B cell (primary cell): ENCODE results near the gene SLC1A2. TPM values are rescaled to one million over a fixed set of nuclear protein-coding genes. Genes with fewer than 3 reads are reported as not detected.

ENCODE experiments used
- ATAC-seq: fragments of 200-7000 bp; cut with Tn5 transposase; one replicate; pipeline ENCODE4 v1.10.0; 2021; ENCODE audit warnings: low read depth, mild to moderate bottlenecking, moderate number of reproducible peaks, moderate library complexity
- CTCF ChIA-PET: fragments of 350-600 bp; sonication (Branson Sonifier 250); formaldehyde crosslinking; loops from one replicate; lab custom pipeline; 2021; ENCODE audit warnings: antibody characterized with exemption, inconsistent platforms; lab: Charles Lee
- POLR2A ChIA-PET: fragments of 350-600 bp; sonication (Branson Sonifier 250); formaldehyde crosslinking; loops from one replicate; lab custom pipeline; 2021; ENCODE audit warnings: antibody characterized with exemption; lab: Charles Lee
- DNase-seq: peaks from one replicate; pipeline ENCODE4 v3.0.0; 2013
- H2AFZ ChIP-seq: 2 replicates; pipeline ENCODE4 v1.6.1; 2012; ENCODE audit warnings: mild to moderate bottlenecking, low read depth, low read length; ENCODE audit not compliant: insufficient read depth, poor library complexity, severe bottlenecking
- H3K27ac ChIP-seq, 2 donors: 1 replicate in 1 of 2; 2 replicates in 1 of 2; pipeline ENCODE4 v1.5.1; 2012 to 2013; ENCODE audit warnings: low read length in 2 of 2, mild to moderate bottlenecking in 2 of 2, moderate library complexity in 1 of 2
- H3K27me3 ChIP-seq, 4 experiments: fragments of 200-600 bp in 1 of 4; sonication (generic) in 1 of 4; replicated peaks in 1 of 4; 1 replicate in 2 of 4; 2 replicates in 2 of 4; pipeline versions ENCODE4 v1.6.1 to v1.7.0; 2013 to 2016; ENCODE audit warnings: low read length in 3 of 4, mild to moderate bottlenecking in 2 of 4, mixed read lengths in 1 of 4, moderate library complexity in 1 of 4; ENCODE audit not compliant: insufficient read depth in 4 of 4, control insufficient read depth in 3 of 4; ENCODE audit errors: control extremely low read depth in 1 of 4
- H3K36me3 ChIP-seq, 2 experiments: replicated peaks in 1 of 2; 1 replicate in 1 of 2; 2 replicates in 1 of 2; pipeline versions ENCODE4 v1.6.1 to v1.7.1; 2013; ENCODE audit warnings: low read length in 1 of 2; ENCODE audit not compliant: insufficient read depth in 2 of 2, control insufficient read depth in 1 of 2; ENCODE audit errors: control extremely low read depth in 1 of 2, extremely low read depth in 1 of 2
- H3K4me1 ChIP-seq, 2 donors: fragments of 200-600 bp in 1 of 2; sonication (generic) in 1 of 2; 1 replicate in 1 of 2; 2 replicates in 1 of 2; pipeline versions ENCODE4 v1.5.1 to v1.6.1; 2013 to 2017; ENCODE audit warnings: low read length in 2 of 2; ENCODE audit not compliant: control insufficient read depth in 2 of 2, insufficient read depth in 2 of 2
- H3K4me2 ChIP-seq: replicated peaks from 2 replicates; pipeline ENCODE3; 2012; ENCODE audit warnings: mild to moderate bottlenecking, low read depth, low read length; ENCODE audit not compliant: poor library complexity, severe bottlenecking
- H3K4me3 ChIP-seq, 5 experiments: fragments of 200-600 bp in 1 of 5; sonication (generic) in 1 of 5; 1 replicate in 3 of 5; 2 replicates in 2 of 5; pipeline versions ENCODE4 v1.5.1 to v1.7.0; 2011 to 2016; ENCODE audit warnings: low read length in 4 of 5, mild to moderate bottlenecking in 4 of 5, low read depth in 2 of 5, control low read depth in 1 of 5, moderate library complexity in 1 of 5; ENCODE audit not compliant: insufficient read depth in 1 of 5; ENCODE audit errors: control extremely low read depth in 1 of 5, extremely low read depth in 1 of 5
- H3K79me2 ChIP-seq: fragments of 200-600 bp; sonication (generic); one replicate; pipeline ENCODE4 v1.6.0; 2016; ENCODE audit warnings: low read length; ENCODE audit not compliant: control insufficient read depth, insufficient read depth
- H3K9ac ChIP-seq: fragments of 200-600 bp; sonication (generic); 2 replicates; pipeline ENCODE4 v1.6.1; 2017; ENCODE audit warnings: mild to moderate bottlenecking, low read length, moderate library complexity
- H3K9me3 ChIP-seq, 3 donors: one replicate each; pipeline versions ENCODE4 v1.6.1 to v1.7.1; 2013; ENCODE audit warnings: low read length in 2 of 3; ENCODE audit not compliant: control insufficient read depth in 2 of 3, insufficient read depth in 1 of 3; ENCODE audit errors: control extremely low read depth in 1 of 3
- H4K20me1 ChIP-seq: 2 replicates; pipeline ENCODE4 v1.6.0; 2012; ENCODE audit warnings: mild to moderate bottlenecking, low read length; ENCODE audit not compliant: insufficient read depth, control insufficient read depth, poor library complexity, severe bottlenecking
- H3K27ac Mint-ChIP-seq: one replicate; pipeline ENCODE4 v1.8.0; 2021; ENCODE audit warnings: mixed read lengths
- H3K27me3 Mint-ChIP-seq: one replicate; pipeline ENCODE4 v1.8.0; 2021; ENCODE audit warnings: mixed read lengths
- H3K4me1 Mint-ChIP-seq: one replicate; pipeline ENCODE4 v1.8.0; 2021; ENCODE audit warnings: mixed read lengths
- H3K4me3 Mint-ChIP-seq: one replicate; pipeline ENCODE4 v1.8.0; 2021; ENCODE audit warnings: mixed read lengths
- H3K9me3 Mint-ChIP-seq: one replicate; pipeline ENCODE4 v1.8.0; 2022; ENCODE audit warnings: mixed read lengths; ENCODE audit not compliant: insufficient read depth
- EZH2 ChIP-seq: IDR thresholded peaks from 2 replicates; pipeline ENCODE4 v1.6.1; 2012; ENCODE audit warnings: borderline replicate concordance, low read depth, mild to moderate bottlenecking, moderate library complexity, low read length; ENCODE audit not compliant: insufficient read depth, poor library complexity, severe bottlenecking
- WGBS: methylation state at CpG from one replicate; pipeline ENCODE4 v1.1.5; 2013; ENCODE audit warnings: missing lambda C conversion rate; ENCODE audit not compliant: insufficient coverage; 5-methylcytosine and 5-hydroxymethylcytosine counted together
- intact Hi-C: fragments of 100-400 bp; cut with micrococcal nuclease; formaldehyde crosslinking; loops from one replicate; pipeline ENCODE4 v1.10.0; 2022
- polyA plus RNA-seq: library from polyadenylated mRNA; depleted of rRNA; stranded (reverse); fragments of >200 nt; gene quantifications from 2 replicates; pipeline ENCODE4 v1.2.3, GENCODE V29; 2012
- total RNA-seq, 2 donors: library from RNA; stranded (reverse); fragments of 120-200 nt in 1 of 2; gene quantifications; 1 replicate in 1 of 2; 2 replicates in 1 of 2; pipeline versions ENCODE4 v1.2.3 to v1.2.4, GENCODE V29; 2013 to 2022
- TF ChIP-seq, protein P1 (sequence below): fragments of 200-600 bp; IDR thresholded peaks from one replicate; pipeline ENCODE4 v1.8.0; 2022; ENCODE audit warnings: antibody characterized with exemption, mild to moderate bottlenecking

The SLC1A2 gene
- total and polyA plus RNA-seq, 2 donors (not counting 1 experiment from before 2014, with no cell fraction given) = not detected

GRCh38 chr11:35250621-35251020, 168.7 kb downstream of the SLC1A2 start:
- POLR2A ChIA-PET = no interaction called here
- no peaks in the 10 kb centered on the region for H3K9me3 Mint-ChIP-seq
- no peak overlapping the region for H3K27ac Mint-ChIP-seq
- no peaks in the 10 kb centered on the region for H3K27me3 ChIP-seq
- H3K4me1 ChIP-seq = no peaks in the 10 kb centered on the region
- H3K27me3 Mint-ChIP-seq = no peaks in the 10 kb centered on the region
- ATAC-seq (no peak), DNase-seq (no peak)
- H3K9me3 ChIP-seq = no peaks in the 10 kb centered on the region
- H2AFZ ChIP-seq = no peak overlapping the region
- intact Hi-C loops = loop anchor here (10.0 kb wide), 1 partner anchor 64 kb away; no protein-coding TSS in a partner anchor
- no peaks in the 10 kb centered on the region for H3K36me3 ChIP-seq
- H3K9ac ChIP-seq = no peak overlapping the region
- H3K4me2 ChIP-seq = no peak overlapping the region
- CTCF ChIA-PET = interaction anchor here (0.9 to 1.3 kb wide), 3 partner anchors 11 to 141 kb away, joined by 3 read pairs; no protein-coding TSS in a partner anchor
- no peak overlapping the region for H3K27ac ChIP-seq
- no peaks in the 10 kb centered on the region for H3K79me2 ChIP-seq
- H3K4me1 Mint-ChIP-seq = no peaks in the 10 kb centered on the region
- H3K4me3 ChIP-seq = no peak overlapping the region
- no peak overlapping the region for H3K4me3 Mint-ChIP-seq
- TF ChIP-seq, protein P1, sequence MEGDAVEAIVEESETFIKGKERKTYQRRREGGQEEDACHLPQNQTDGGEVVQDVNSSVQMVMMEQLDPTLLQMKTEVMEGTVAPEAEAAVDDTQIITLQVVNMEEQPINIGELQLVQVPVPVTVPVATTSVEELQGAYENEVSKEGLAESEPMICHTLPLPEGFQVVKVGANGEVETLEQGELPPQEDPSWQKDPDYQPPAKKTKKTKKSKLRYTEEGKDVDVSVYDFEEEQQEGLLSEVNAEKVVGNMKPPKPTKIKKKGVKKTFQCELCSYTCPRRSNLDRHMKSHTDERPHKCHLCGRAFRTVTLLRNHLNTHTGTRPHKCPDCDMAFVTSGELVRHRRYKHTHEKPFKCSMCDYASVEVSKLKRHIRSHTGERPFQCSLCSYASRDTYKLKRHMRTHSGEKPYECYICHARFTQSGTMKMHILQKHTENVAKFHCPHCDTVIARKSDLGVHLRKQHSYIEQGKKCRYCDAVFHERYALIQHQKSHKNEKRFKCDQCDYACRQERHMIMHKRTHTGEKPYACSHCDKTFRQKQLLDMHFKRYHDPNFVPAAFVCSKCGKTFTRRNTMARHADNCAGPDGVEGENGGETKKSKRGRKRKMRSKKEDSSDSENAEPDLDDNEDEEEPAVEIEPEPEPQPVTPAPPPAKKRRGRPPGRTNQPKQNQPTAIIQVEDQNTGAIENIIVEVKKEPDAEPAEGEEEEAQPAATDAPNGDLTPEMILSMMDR = no peak
- TF ChIP-seq EZH2 = no peak
- no peaks in the 10 kb centered on the region for H4K20me1 ChIP-seq

- Mint-ChIP-seq H3K4me1 (no peaks in the 10 kb centered on the region), H3K27ac (no peak overlapping the region), H3K9me3 (no peaks in the 10 kb centered on the region), H3K4me3 (no peak overlapping the region), H3K27me3 (no peaks in the 10 kb centered on the region)
- Histone ChIP-seq H3K9me3 (no peaks in the 10 kb centered on the region), H3K4me2 (no peak overlapping the region), H3K4me3 (no peak overlapping the region), H3K36me3 (no peaks in the 10 kb centered on the region), H3K27ac (no peak overlapping the region), H3K27me3 (no peaks in the 10 kb centered on the region), H3K9ac (no peak overlapping the region), H3K4me1 (no peaks in the 10 kb centered on the region), H3K79me2 (no peaks in the 10 kb centered on the region), H4K20me1 (no peaks in the 10 kb centered on the region), H2AFZ (no peak overlapping the region)
- 100% methylated on average over 1 of the region's 4 CpGs for WGBS
- ATAC-seq (no peak), DNase-seq (no peak)
- ChIA-PET CTCF (interaction anchor here (0.9 to 1.3 kb wide), 2 partner anchors 11 to 142 kb away, joined by 3 read pairs; no protein-coding TSS in a partner anchor), POLR2A (no interaction called here)
- intact Hi-C loops = loop anchor here (10.0 kb wide), 1 partner anchor 65 kb away; no protein-coding TSS in a partner anchor
- no peak for TF ChIP-seq EZH2
- TF ChIP-seq, protein P1 = no peak
These were observed 169.2 kb downstream of the SLC1A2 start for GRCh38 chr11:35250192-35250591.
